HS-27A (cell line): ENCODE measurements around the gene PITHD1.
"Not testable (repeated sequence)": the region's sequence is repeated elsewhere in the genome, so short reads cannot be mapped to it uniquely, and the experiment has no call there.

Source experiments
- DNase-seq: peaks from one replicate; pipeline ENCODE4 v3.0.0-alpha.2; 2012; ENCODE audit warnings: low read depth, missing footprints

PITHD1 gene, protein sequence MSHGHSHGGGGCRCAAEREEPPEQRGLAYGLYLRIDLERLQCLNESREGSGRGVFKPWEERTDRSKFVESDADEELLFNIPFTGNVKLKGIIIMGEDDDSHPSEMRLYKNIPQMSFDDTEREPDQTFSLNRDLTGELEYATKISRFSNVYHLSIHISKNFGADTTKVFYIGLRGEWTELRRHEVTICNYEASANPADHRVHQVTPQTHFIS

GRCh38 chr1:23777979-23778814 is at the start of gene PITHD1:
Gene PITHD1 (plus strand): TSS chr1:23778418. CDS start chr1:23778516, 98 bp downstream.
- DNase-seq: peak; percentile 54

DNA sequence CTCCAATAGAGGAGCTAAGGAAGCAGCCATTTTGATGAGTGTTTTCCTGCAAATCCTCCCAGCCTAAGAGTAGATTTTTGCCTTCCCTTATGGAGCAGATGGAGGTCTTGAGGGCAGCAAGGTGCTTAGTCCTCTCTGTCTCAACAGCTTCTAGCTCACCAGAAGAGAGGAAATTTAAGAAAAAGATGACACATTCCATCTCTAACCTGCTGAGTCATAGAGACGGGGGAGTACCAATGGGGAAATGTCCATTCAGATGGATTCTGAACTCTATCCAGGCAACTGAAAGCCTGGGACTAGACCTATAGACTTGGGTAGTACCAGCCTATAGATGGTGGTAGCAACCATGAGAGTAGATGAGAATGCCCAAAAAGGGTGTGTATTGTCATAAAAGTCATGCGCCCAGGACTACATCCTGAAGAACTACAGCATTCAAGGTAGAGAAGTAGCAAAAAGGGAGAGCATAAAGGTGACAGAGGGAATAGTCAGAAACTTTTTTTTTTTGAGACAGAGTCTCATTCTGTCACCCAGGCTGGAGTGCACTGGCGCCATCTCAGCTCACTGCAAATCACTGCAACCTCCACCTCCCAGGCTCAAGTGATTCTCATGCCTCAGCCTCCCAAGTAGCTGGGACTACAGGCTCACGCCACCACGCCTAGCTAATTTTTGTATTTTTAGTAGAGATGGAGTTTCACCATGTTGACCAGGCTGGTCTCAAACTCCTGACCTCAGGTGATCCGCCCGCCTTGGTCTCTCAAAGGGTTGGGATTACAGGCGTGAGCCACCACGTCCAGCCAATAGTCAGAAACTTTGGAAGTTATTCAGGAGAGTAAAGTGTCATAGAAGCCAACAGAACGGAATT is 45.6 kb upstream of the PITHD1 start:
- DNase-seq: no peak

GRCh38 chr1:23733281-23733680 is 44.9 kb upstream of the PITHD1 start:
- not testable (repeated sequence) for DNase-seq

GRCh38 chr1:23736437-23737134 is 41.6 kb upstream of the PITHD1 start:
- DNase-seq: no peak

- no peak for DNase-seq
Observed at GRCh38 chr1:23741609-23742008, 36.6 kb upstream of the PITHD1 start.

DNA sequence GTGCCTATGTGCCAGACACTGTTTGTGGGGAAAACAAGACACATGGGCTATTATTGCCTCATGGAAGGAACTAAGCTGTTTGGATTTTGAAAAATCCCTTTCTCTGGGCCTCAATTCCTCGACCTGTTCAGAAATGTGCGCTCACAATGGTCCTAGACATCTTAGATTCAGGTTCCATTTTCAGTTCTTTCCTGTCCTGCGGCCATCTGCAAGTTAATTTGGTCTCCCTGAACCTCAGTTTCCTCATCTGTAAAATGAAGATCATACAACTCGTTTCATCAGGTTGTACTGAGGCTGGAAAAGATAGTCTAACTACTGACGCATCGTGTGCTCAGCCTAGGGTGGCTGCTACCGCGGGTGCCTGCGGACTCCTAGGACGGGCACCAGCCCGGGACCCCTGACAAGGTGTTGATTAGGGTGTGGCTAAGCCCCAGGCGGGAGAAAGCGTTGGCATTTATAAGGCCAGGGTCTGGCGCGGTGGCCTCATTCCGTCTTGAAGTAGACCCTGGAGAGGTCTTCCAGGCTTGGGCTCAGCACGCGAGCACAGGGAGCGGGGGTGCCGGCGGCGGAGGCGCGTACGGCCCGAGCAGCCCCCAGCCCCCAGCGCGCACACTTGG is 35.4 kb upstream of the PITHD1 start:
- no peak for DNase-seq

- no peak for DNase-seq
Observed at GRCh38 chr1:23743287-23744152, 34.7 kb upstream of the PITHD1 start, which contains the start of gene ELOA. Gene ELOA (plus strand): TSS chr1:23743471. CDS start chr1:23743504, 33 bp downstream.

DNA sequence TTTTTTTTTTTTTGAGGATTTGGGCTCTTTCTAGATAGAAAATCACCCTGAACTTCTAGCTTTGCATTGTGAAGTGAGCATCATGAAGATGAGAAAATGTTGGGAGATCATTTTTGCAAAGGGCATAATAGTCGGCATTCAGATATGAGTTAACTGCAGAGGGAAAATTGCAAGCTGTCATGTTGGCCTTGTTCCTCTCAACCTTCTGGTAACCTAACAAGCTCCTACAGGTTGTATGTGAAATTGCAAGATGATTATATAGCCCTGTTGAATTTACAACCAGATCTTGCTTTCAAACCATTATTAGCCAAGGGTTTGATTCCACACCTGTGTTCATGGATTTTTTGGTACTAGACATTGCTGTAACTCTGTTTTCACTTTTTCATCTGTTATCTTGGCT is 32.7 kb upstream of the PITHD1 start:
- no peak for DNase-seq

DNA sequence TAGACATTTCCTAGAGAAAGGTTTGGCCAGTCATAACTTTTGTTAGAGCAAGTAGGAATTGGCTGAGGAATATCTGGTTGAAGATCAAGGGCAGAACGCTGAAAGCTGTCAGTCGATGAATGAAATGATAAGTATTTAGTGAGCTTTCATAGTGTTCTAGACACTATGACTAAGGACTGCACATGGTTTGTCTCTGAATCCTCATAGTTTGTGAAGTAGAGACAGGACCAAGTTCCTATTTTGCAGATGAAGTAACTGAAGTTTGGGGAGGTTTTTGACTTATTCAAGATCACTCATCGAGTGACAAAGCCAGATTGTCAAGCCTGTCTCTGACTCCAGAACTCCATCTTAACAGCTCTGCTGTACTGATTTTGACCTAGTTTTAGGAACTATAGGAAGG is 30.2 kb upstream of the PITHD1 start:
- no peak for DNase-seq

- no peak for DNase-seq
Observed at GRCh38 chr1:23751050-23751814, 27.0 kb upstream of the PITHD1 start.

DNA sequence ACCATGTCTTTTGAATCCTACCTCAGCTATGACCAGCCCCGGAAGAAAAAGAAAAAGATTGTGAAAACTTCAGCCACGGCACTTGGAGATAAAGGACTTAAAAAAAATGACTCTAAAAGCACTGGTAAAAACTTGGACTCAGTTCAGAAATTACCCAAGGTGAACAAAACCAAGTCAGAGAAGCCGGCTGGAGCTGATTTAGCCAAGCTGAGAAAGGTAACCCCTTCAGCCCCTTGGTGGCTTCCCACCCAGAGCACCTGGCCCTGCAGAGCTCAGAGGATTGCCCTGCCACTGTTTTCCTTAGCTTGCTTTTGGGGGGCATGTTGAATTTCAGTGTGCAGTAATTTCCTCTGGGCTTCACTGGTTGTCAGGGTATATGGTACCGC is 26.4 kb upstream of the PITHD1 start:
- no peak for DNase-seq

DNA sequence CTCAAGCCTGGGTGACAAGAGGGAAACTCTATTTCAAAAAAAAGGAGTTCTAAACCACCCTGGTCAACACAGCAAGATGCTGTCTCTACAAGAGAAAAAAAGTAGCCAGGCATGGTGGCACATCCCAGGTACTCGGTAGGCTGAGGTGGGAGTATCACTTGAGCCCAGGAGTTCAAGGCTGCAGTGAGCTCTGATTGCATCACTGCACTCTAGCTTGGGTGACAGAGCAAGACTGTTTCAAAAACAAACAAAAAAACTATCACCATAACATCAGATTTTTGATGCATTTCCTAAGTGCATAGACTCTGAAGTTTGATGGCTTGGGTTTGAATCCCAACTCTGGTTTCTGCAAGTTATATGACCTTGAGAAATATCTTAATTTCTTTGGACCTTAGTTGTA is 25.3 kb upstream of the PITHD1 start:
- DNase-seq: no peak

- no peak for DNase-seq
Observed at GRCh38 chr1:23756676-23757075, 21.5 kb upstream of the PITHD1 start.

DNA sequence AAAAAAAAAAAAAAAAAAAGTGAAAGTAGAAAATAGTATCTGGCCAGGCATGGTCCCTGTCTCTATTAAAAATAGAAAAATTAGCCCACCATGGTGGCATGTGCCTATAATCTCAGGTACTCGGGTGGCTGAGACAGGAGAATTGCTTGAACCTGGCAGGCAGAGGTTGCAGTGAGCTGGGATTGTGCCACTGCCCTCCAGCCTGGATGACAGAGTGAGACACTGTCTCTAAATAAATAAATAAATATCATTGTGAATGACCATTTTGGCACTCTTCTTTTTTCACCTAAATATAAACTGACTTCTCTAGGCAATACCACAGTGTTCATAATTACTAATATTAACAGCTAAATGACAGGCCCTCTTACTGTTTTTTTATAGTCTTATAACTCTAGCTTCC is 20.4 kb upstream of the PITHD1 start:
- DNase-seq: no peak

DNA sequence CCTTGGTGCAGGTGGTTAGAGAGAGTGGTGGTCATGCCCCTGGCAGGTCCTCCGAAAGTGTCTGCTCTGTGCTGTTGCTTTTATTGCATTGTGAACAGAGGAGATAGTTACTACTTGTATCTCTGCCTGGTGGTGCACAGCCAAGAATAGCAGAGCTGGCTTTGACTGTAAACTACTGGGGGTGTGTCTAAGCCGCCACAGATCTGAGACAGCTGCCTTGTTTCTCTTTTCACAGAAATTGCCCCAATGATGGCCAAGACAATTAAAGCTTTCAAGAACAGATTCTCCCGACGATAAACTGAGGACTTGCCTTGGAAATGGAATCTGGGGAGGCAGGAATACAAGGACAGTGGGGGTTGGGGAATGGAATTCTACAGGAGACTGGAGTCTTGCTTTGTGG is 18.9 kb upstream of the PITHD1 start:
- DNase-seq: no peak

GRCh38 chr1:23763041-23763577 is 15.1 kb upstream of the PITHD1 start:
- DNase-seq: no peak

GRCh38 chr1:23768733-23769132 is 9.5 kb upstream of the PITHD1 start:
- DNase-seq: no peak

- peak; percentile 53 for DNase-seq
Observed at GRCh38 chr1:23772049-23772853, 6.0 kb upstream of the PITHD1 start.

DNA sequence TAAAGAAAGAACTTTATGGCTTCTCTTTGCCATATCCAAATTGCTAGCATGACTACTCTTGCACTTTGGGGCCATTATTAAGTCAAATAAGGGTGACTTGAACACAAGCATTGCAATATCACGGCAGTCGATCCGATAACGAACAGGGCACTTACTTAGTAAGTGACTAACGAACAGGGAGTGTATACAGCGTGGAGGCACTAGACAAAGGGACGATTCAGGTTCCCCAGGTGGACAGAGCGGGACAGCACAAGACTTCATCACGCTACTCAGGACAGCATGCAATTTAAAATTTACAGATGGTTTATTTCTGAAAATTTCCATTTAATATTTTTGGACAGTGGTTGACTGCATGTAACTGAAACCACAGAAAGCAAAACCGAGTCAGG is 5.4 kb upstream of the PITHD1 start:
- no peak for DNase-seq
